Type B pancreatic cell (in vitro differentiated cells): ENCODE data around the gene EFCAB3. TPM values are rescaled to one million over a fixed set of nuclear protein-coding genes. Genes with fewer than 3 reads are reported as not detected.
"Not testable (repeated sequence)": the region's sequence is repeated elsewhere in the genome, so short reads cannot be mapped to it uniquely, and the experiment has no call there.

Source experiments
- DNase-seq: peaks from one replicate; pipeline ENCODE4 v3.0.0; 2021; ENCODE audit warnings: mixed read lengths; ENCODE audit not compliant: unreplicated experiment; ENCODE audit errors: extremely low spot score
- H3K27ac Mint-ChIP-seq: 2 replicates; pipeline ENCODE4 v1.8.0; 2021; ENCODE audit warnings: mild to moderate bottlenecking, mixed read lengths
- H3K27me3 Mint-ChIP-seq: 2 replicates; pipeline ENCODE4 v1.8.0; 2021; ENCODE audit warnings: mixed read lengths
- H3K36me3 Mint-ChIP-seq: 2 replicates; pipeline ENCODE4 v1.8.0; 2021; ENCODE audit warnings: mixed read lengths
- H3K4me1 Mint-ChIP-seq: one replicate; pipeline ENCODE4 v1.8.0; 2021; ENCODE audit warnings: mixed read lengths; ENCODE audit not compliant: unreplicated experiment
- H3K4me3 Mint-ChIP-seq: 2 replicates; pipeline ENCODE4 v1.8.0; 2021; ENCODE audit warnings: mild to moderate bottlenecking, mixed read lengths
- H3K9me3 Mint-ChIP-seq: 2 replicates; pipeline ENCODE4 v1.8.0; 2021; ENCODE audit warnings: mixed read lengths
- CTCF ChIP-seq: fragments of 200-600 bp; sonication (generic); conservative IDR thresholded peaks from 2 replicates; pipeline ENCODE4 v1.5.0; 2021; ENCODE audit warnings: antibody characterized with exemption, mild to moderate bottlenecking
- total RNA-seq: library from RNA; stranded (reverse); gene quantifications from 2 replicates; pipeline ENCODE4 v1.2.1, GENCODE V29; 2021; ENCODE audit warnings: low replicate concordance

The EFCAB3 gene
- total RNA-seq, 1 donor from 2014 or later, result not detected

- Mint-ChIP-seq H3K36me3 (peaks cover 13% of the 10 kb centered on the region), H3K27ac (no peak overlapping the region), H3K27me3 (no peaks in the 10 kb centered on the region), H3K4me1 (no peaks in the 10 kb centered on the region), H3K9me3 (no peaks in the 10 kb centered on the region), H3K4me3 (no peak overlapping the region)
- TF ChIP-seq CTCF, result no peak
- no peak for DNase-seq
Measured at GRCh38 chr17:62444063-62444462, 63.7 kb downstream of the EFCAB3 start.

DNA sequence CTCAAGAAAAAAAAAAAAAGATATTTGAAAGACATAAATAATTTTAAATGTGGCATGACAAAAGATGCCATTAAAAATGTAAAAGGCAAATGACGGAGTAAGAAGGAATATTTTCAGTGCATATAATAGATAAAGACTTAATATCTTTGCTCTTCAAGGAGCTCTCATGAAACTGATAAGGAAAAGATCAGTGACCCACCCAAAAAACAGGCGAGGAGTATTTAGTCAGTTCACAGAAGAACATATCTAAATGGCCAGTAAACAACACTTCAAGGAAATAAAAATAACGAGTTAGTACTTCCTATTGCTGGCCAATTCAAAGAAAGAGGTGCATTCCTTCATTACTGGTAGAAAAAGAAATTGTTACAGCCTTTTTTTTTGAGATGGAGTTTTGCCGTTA is 65.4 kb downstream of the EFCAB3 start:
- H3K4me1 Mint-ChIP-seq, result not testable (repeated sequence)

GRCh38 chr17:62452195-62452594 is 71.8 kb downstream of the EFCAB3 start:
- H3K27ac Mint-ChIP-seq, H3K9me3 Mint-ChIP-seq, H3K4me1 Mint-ChIP-seq, DNase-seq, H3K36me3 Mint-ChIP-seq, H3K27me3 Mint-ChIP-seq, H3K4me3 Mint-ChIP-seq: not testable (repeated sequence)

More for the DNA sequence above, 65.4 kb downstream of the EFCAB3 start:
- not testable (repeated sequence) for DNase-seq, H3K27me3 Mint-ChIP-seq, H3K4me3 Mint-ChIP-seq, H3K27ac Mint-ChIP-seq, H3K9me3 Mint-ChIP-seq
- H3K36me3 Mint-ChIP-seq, result peaks cover 14% of the 10 kb centered on the region

DNA sequence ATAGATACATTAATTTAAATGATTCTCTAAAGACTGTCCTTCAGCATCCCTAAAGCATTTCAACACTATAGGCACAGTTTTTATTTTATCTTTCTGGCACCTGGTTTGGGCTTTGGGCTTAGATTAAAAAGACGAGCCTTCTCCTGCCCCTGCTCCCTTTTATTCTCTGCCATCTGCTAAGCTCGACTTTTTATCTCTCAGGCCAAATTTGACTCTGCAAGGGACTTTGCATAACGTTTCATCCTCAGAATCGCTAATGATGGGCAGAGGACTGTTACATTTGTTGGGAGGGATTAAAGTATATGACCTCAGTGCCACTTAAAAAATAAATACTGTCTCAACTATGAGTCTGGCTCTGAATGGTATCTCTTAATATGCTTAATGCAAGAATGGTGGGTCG is 72.7 kb downstream of the EFCAB3 start:
- H3K4me3 Mint-ChIP-seq, H3K27me3 Mint-ChIP-seq, H3K4me1 Mint-ChIP-seq, DNase-seq, H3K27ac Mint-ChIP-seq, H3K9me3 Mint-ChIP-seq, H3K36me3 Mint-ChIP-seq: not testable (repeated sequence)

- H3K27me3 Mint-ChIP-seq, DNase-seq, H3K36me3 Mint-ChIP-seq, H3K9me3 Mint-ChIP-seq, H3K27ac Mint-ChIP-seq, H3K4me3 Mint-ChIP-seq, H3K4me1 Mint-ChIP-seq: not testable (repeated sequence)
Measured at GRCh38 chr17:62453656-62454055, 73.3 kb downstream of the EFCAB3 start.

DNA sequence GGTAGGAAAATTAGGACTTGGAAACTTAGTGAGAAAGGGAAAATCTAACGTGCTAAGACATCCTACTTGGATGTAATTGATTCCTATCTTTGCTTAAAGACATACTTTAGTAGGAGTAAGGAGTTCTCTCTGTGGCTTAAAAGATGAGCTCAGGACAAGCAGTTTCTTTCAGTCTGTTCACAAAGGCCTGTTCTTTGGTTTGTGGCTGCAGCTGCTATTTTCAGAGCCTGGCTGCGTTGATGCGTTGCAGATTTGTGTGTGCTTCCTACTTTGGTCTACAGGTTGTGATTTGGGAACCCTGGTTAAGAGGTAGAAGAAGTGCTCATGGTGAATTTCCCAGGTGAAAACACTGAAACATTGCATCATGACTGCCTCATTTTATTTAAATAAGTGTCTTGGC is 73.8 kb downstream of the EFCAB3 start:
- H3K4me1 Mint-ChIP-seq, H3K4me3 Mint-ChIP-seq, H3K27me3 Mint-ChIP-seq, H3K27ac Mint-ChIP-seq, H3K36me3 Mint-ChIP-seq, H3K9me3 Mint-ChIP-seq, DNase-seq: not testable (repeated sequence)

GRCh38 chr17:62456016-62456415 is 75.7 kb downstream of the EFCAB3 start:
- Mint-ChIP-seq H3K27me3 (no peaks in the 10 kb centered on the region), H3K4me3 (no peak overlapping the region), H3K4me1 (no peaks in the 10 kb centered on the region), H3K36me3 (no peaks in the 10 kb centered on the region), H3K9me3 (no peaks in the 10 kb centered on the region), H3K27ac (no peak overlapping the region)
- DNase-seq, result no peak
- TF ChIP-seq CTCF, result no peak

DNA sequence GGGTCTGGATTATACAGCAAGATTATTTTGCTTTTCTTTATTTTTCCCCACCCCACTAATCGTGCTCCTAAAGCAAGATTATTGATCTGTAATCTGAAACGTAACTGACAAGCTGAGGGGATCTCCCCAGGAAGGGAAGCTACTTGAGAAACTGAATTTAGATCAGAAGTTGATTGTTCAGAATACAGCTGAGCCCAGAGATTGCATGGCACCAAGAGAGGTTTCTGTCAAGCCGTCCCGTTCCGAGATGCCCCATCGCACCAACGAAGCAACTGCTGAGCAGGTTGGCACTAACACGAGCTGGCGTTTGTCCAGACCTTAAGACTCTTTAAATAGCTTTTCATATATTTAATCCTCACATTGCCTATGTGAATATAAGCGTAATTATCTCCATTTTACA is 78.1 kb downstream of the EFCAB3 start:
- H3K36me3 Mint-ChIP-seq, H3K9me3 Mint-ChIP-seq, H3K4me3 Mint-ChIP-seq, DNase-seq, H3K27ac Mint-ChIP-seq, H3K4me1 Mint-ChIP-seq, H3K27me3 Mint-ChIP-seq: not testable (repeated sequence)

GRCh38 chr17:62464422-62464821 is 84.1 kb downstream of the EFCAB3 start:
- H3K27me3 Mint-ChIP-seq, H3K4me3 Mint-ChIP-seq, H3K36me3 Mint-ChIP-seq, H3K27ac Mint-ChIP-seq, H3K4me1 Mint-ChIP-seq, H3K9me3 Mint-ChIP-seq, DNase-seq: not testable (repeated sequence)

DNA sequence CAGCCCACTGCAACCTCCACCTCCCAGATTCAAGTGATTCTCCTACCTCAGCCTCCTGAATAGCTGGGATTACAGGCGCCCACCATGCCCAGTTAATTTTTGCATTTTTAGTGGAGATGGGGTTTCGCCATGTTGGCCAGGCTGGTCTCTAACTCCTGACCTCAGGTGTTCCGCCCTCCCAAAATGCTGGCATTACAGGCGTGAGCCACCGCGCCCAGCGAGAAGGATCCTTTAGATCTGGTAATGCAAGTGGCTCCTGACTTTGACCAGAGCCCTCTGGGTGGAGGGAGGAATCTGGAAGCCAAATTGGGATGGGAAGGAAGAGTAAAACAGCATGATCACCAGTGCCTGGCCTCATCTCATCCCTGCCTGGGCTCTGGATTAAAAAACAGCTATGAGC is 84.9 kb downstream of the EFCAB3 start:
- H3K9me3 Mint-ChIP-seq, H3K27me3 Mint-ChIP-seq, H3K4me3 Mint-ChIP-seq, H3K27ac Mint-ChIP-seq, H3K4me1 Mint-ChIP-seq, DNase-seq, H3K36me3 Mint-ChIP-seq: not testable (repeated sequence)

Other genes with a start within 250 kb of the EFCAB3 start
- 27.8 and 29.6 TPM in 2 replicates for gene METTL2A, start 43.3 kb downstream of the EFCAB3 start, total RNA-seq
- gene TLK2, start 98.3 kb downstream of the EFCAB3 start, total RNA-seq, result 38.1 and 53.4 TPM in 2 replicates
- 1.9 and 52.7 TPM in 2 replicates for gene MRC2, start 247.1 kb downstream of the EFCAB3 start, total RNA-seq